HCT116 (cell line): ENCODE results near the gene WDR59. TPM values are rescaled to one million over a fixed set of nuclear protein-coding genes. Genes with fewer than 3 reads are reported as not detected.

Experiments
- ATAC-seq: fragments of 200-7000 bp; cut with Tn5 transposase; 2 replicates; pipeline ENCODE4 v1.9.1; 2020; ENCODE audit warnings: mild to moderate bottlenecking, moderate library complexity
- Bru-seq: library from RNA; stranded (reverse); fragments of 400-500 nt; gene quantifications from one replicate; lab custom pipeline; 2021; lab: Mats Ljungman, UMichigan
- BruChase-seq, 2 experiments: library from RNA; stranded (reverse); fragments of 400-500 nt; gene quantifications; one replicate each; lab custom pipeline; 2021; lab: Mats Ljungman, UMichigan
- BruUV-seq: library from RNA; stranded (reverse); fragments of 400-500 nt; replicated peaks from 2 replicates; lab custom pipeline; 2021; lab: Mats Ljungman, UMichigan
- CTCF ChIA-PET: fragments of 300-600 bp; sonication (Branson Sonifier 250); formaldehyde crosslinking; loops from one replicate; lab custom pipeline; 2021; ENCODE audit warnings: antibody characterized with exemption; lab: Charles Lee
- POLR2A ChIA-PET: fragments of 300-600, 350-600 bp; sonication (Branson Sonifier 250); formaldehyde crosslinking; loops from one replicate; lab custom pipeline; 2021; ENCODE audit warnings: antibody characterized with exemption; lab: Charles Lee
- RAD21 ChIA-PET, 2 experiments: fragments of 300-600 bp; sonication (Branson Sonifier 250); formaldehyde crosslinking; loops; one replicate each; lab custom pipeline; 2023; ENCODE audit warnings: low total read pairs in 2 of 2; ENCODE audit not compliant: uncharacterized antibody in 2 of 2, unreplicated experiment in 2 of 2, low non-redundant PET in 1 of 2; lab: Charles Lee
- DNase-seq: peaks from one replicate; pipeline ENCODE4 v3.0.0-alpha.2; 2010; ENCODE audit warnings: low read depth, low spot score
- H2AFZ ChIP-seq: fragments of 200-600 bp; shearing (Covaris generic), sonication (generic); 2 replicates; pipeline ENCODE4 v1.6.1; 2017; ENCODE audit warnings: low read depth, mixed run types, mixed read lengths, antibody characterized with exemption, low read length; ENCODE audit not compliant: poor library complexity, severe bottlenecking
- H3K27ac ChIP-seq: 2 replicates; pipeline ENCODE4 v1.5.1; 2012; ENCODE audit warnings: low read depth, low read length
- H3K27me3 ChIP-seq: fragments of 200-600 bp; sonication (generic); 2 replicates; pipeline ENCODE4 v1.6.1; 2016; ENCODE audit warnings: mixed run types, low read length, mixed read lengths; ENCODE audit not compliant: insufficient read depth
- H3K36me3 ChIP-seq, 2 experiments: fragments of 200-500 bp in 1 of 2; fragments of 200-600 bp in 1 of 2; sonication (Bioruptor generic) in 1 of 2; sonication (generic) in 1 of 2; 2 replicates each; pipeline versions ENCODE4 v1.5.1 to v1.6.1; 2014 to 2016; ENCODE audit warnings: low read length in 2 of 2, inconsistent platforms in 1 of 2, mixed read lengths in 1 of 2, mixed run types in 1 of 2; ENCODE audit not compliant: insufficient read depth in 2 of 2, control insufficient read depth in 1 of 2
- H3K4me1 ChIP-seq, 2 experiments: fragments of 200-600 bp in 1 of 2; sonication (generic) in 1 of 2; 2 replicates each; pipeline versions ENCODE4 v1.5.1 to v1.6.1; 2012 to 2017; ENCODE audit warnings: low read length in 2 of 2, inconsistent platforms in 1 of 2, mild to moderate bottlenecking in 1 of 2, mixed read lengths in 1 of 2, mixed run types in 1 of 2, moderate library complexity in 1 of 2; ENCODE audit not compliant: insufficient read depth in 2 of 2, control insufficient read depth in 1 of 2
- H3K4me2 ChIP-seq: fragments of 200-600 bp; sonication (generic); 2 replicates; pipeline ENCODE4 v1.6.1; 2017; ENCODE audit warnings: mixed run types, low read length, mixed read lengths
- H3K4me3 ChIP-seq, 2 experiments: fragments of 200-600 bp in 1 of 2; sonication (generic) in 1 of 2; replicated peaks in 1 of 2; 2 replicates each; pipeline ENCODE4 v1.5.1; 2011 to 2016; ENCODE audit warnings: low read length in 2 of 2, control low read depth in 1 of 2, low read depth in 1 of 2, mild to moderate bottlenecking in 1 of 2, mixed read lengths in 1 of 2, mixed run types in 1 of 2
- H3K79me2 ChIP-seq: fragments of 200-600 bp; sonication (generic); 2 replicates; pipeline ENCODE4 v1.6.1; 2017; ENCODE audit warnings: mild to moderate bottlenecking, mixed run types, low read length, moderate library complexity, mixed read lengths; ENCODE audit not compliant: insufficient read depth
- H3K9ac ChIP-seq: fragments of 200-600 bp; sonication (generic); 2 replicates; pipeline ENCODE4 v1.6.1; 2016; ENCODE audit warnings: low read length, mixed read lengths
- H3K9me2 ChIP-seq: fragments of 200-600 bp; sonication (generic), shearing (Covaris generic); 2 replicates; pipeline ENCODE4 v1.6.1; 2017; ENCODE audit warnings: mixed run types, mild to moderate bottlenecking, moderate library complexity; ENCODE audit not compliant: insufficient read depth
- H3K9me3 ChIP-seq, 2 experiments: fragments of 200-500 bp in 1 of 2; fragments of 200-600 bp in 1 of 2; sonication (Bioruptor generic) in 1 of 2; sonication (generic) in 1 of 2; 2 replicates each; pipeline ENCODE4 v1.6.1; 2014 to 2017; ENCODE audit warnings: low read length in 2 of 2, mixed read lengths in 2 of 2, inconsistent platforms in 1 of 2, low read depth in 1 of 2, mild to moderate bottlenecking in 1 of 2, mixed run types in 1 of 2, moderate library complexity in 1 of 2; ENCODE audit not compliant: control insufficient read depth in 1 of 2, insufficient read depth in 1 of 2
- H4K20me1 ChIP-seq: fragments of 200-600 bp; sonication (generic), shearing (Covaris generic); 2 replicates; pipeline ENCODE4 v1.6.1; 2017; ENCODE audit warnings: mixed run types, mild to moderate bottlenecking, moderate library complexity; ENCODE audit not compliant: insufficient read depth
- CBX3 ChIP-seq: IDR thresholded peaks from 2 replicates; pipeline ENCODE4 v1.6.1; 2012; ENCODE audit warnings: low read depth
- EGR1 ChIP-seq: IDR thresholded peaks from 2 replicates; pipeline ENCODE4 v1.6.1; 2012; ENCODE audit warnings: low read depth
- ELF1 ChIP-seq: IDR thresholded peaks from 2 replicates; pipeline ENCODE4 v1.6.1; 2012; ENCODE audit warnings: low read depth, borderline replicate concordance
- POLR2A ChIP-seq: IDR thresholded peaks from 2 replicates; pipeline ENCODE4 v1.7.0; 2011; ENCODE audit warnings: borderline replicate concordance; ENCODE audit not compliant: insufficient read depth, insufficient read length; ENCODE audit errors: extremely low read depth
- POLR2AphosphoS5 ChIP-seq: IDR thresholded peaks from 2 replicates; pipeline ENCODE4 v1.6.1; 2011; ENCODE audit warnings: mild to moderate bottlenecking, low read depth, low read length, moderate library complexity
- SP1 ChIP-seq: IDR thresholded peaks from 2 replicates; pipeline ENCODE4 v1.6.1; 2012; ENCODE audit warnings: low read depth
- intact Hi-C: fragments of 100-400 bp; cut with micrococcal nuclease; formaldehyde crosslinking; loops from 2 replicates; pipeline ENCODE4 v1.10.0; 2022
- long read RNA-seq: library from polyadenylated mRNA; unstranded; transcript quantifications from one replicate; pipeline ENCODE4 v2.0.0, GENCODE V29; 2021; ENCODE audit not compliant: unreplicated experiment
- polyA plus RNA-seq: library from polyadenylated mRNA; unstranded; fragments of >200 nt; gene quantifications from 2 replicates; pipeline ENCODE4 v1.2.1, GENCODE V29; 2012; ENCODE audit warnings: missing spikeins
- total RNA-seq: library from RNA; stranded (reverse); gene quantifications from one replicate; pipeline ENCODE4 v1.2.1, GENCODE V29; 2021; ENCODE audit not compliant: unreplicated experiment
- TF ChIP-seq, protein P1 (sequence below): IDR thresholded peaks from 2 replicates; pipeline ENCODE4 v1.6.1; 2012

Gene WDR59, protein sequence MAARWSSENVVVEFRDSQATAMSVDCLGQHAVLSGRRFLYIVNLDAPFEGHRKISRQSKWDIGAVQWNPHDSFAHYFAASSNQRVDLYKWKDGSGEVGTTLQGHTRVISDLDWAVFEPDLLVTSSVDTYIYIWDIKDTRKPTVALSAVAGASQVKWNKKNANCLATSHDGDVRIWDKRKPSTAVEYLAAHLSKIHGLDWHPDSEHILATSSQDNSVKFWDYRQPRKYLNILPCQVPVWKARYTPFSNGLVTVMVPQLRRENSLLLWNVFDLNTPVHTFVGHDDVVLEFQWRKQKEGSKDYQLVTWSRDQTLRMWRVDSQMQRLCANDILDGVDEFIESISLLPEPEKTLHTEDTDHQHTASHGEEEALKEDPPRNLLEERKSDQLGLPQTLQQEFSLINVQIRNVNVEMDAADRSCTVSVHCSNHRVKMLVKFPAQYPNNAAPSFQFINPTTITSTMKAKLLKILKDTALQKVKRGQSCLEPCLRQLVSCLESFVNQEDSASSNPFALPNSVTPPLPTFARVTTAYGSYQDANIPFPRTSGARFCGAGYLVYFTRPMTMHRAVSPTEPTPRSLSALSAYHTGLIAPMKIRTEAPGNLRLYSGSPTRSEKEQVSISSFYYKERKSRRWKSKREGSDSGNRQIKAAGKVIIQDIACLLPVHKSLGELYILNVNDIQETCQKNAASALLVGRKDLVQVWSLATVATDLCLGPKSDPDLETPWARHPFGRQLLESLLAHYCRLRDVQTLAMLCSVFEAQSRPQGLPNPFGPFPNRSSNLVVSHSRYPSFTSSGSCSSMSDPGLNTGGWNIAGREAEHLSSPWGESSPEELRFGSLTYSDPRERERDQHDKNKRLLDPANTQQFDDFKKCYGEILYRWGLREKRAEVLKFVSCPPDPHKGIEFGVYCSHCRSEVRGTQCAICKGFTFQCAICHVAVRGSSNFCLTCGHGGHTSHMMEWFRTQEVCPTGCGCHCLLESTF
- total RNA-seq (96.9 TPM), Bru-seq, nascent RNA (percentile 79 among the genes with signal in this experiment), BruChase-seq, experiment 1, labeled RNA remaining after a 6-hour chase (percentile 80 among the genes with signal in this experiment), BruChase-seq, experiment 2, labeled RNA remaining after a 2-hour chase (percentile 83 among the genes with signal in this experiment)
- 44.8 and 44.9 TPM in 2 replicates for polyA plus RNA-seq
- long read RNA-seq, full-length matches to known transcripts, result 11 of 56 reads
- long read RNA-seq, partial matches to known transcripts, result 20 of 56 reads
- long read RNA-seq, other reads (novel, unspliced or antisense), result 25 of 56 reads

DNA sequence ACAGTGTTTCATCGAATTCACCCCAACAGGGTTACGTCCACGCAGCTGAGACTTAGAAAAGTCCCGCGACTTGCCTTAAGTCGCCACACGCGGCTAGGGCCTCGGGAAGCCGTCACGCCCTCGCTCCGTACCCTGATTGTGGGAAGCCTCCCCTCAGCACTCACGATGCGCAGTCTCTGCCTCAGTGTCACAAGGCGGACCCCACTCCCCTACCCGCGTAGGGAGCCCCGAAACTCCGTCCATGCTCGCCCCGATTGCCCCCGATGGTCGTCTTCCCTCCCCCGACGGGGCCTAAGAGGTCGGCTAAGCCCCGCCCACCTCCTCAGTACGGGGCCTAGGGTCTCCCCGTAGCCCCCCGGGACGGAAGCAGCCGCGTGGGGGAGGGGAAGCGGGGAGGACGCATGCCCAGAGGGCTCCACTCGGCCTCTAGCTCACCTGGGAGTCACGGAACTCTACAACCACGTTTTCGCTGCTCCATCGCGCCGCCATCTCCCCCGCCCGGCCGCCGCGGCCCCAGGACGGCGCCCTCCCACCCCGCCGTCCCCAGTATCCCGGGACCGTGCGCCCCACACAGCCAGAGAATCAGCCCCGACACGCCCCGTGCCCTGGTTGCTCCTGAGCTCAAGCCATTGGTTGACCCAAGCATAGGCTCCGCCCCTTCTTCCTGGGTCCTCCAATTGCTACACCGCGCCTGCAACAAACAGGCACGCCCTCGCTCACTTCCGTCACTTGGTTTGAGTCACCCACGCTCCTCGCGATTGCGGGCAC, at the start of gene WDR59:
Gene WDR59 (minus strand): TSS at position 595 of the 768 bp plus-strand sequence. CDS start 106 bp downstream, at position 489.
- CTCF ChIA-PET, result interaction anchor here (0.6 to 4.6 kb wide), 5 partner anchors 13 to 126 kb away, joined by 3 to 41 read pairs (median 6); partner anchors contain the start of gene ZNRF1

More for the DNA sequence above, at the start of gene WDR59:
- Histone ChIP-seq H3K4me3 (peak within 1 kb of the TSS; percentile 99 to 100), H3K9me2 (no peaks in the 10 kb centered on the region), H3K4me1 (peaks cover 5 to 22% of the 10 kb centered on the region in 2 experiments), H3K9me3 (no peaks in the 10 kb centered on the region), H3K9ac (peak within 1 kb of the TSS; percentile 100), H3K36me3 (0 out of 4 replicates have a peak, but pooled peaks cover 0 to 2% of the 10 kb centered on the region in 2 experiments), H3K27me3 (no peaks in the 10 kb centered on the region), H3K79me2 (peaks cover 38% of the 10 kb centered on the region), H3K27ac (peak within 1 kb of the TSS; percentile 74), H3K4me2 (peak within 1 kb of the TSS; percentile 98), H2AFZ (peak within 1 kb of the TSS; percentile 98), H4K20me1 (no peaks in the 10 kb centered on the region)
- no peak for DNase-seq
- intact Hi-C loops, result no loop called here
- ChIA-PET POLR2A (interaction anchor here (0.6 to 2.8 kb wide), 9 partner anchors 12 to 132 kb away, joined by 3 to 17 read pairs (median 5); partner anchors contain the start of genes LDHD and ZNRF1), RAD21 (interaction anchor here (0.5 to 1.7 kb wide), 4 partner anchors 24 to 126 kb away, joined by 5 to 8 read pairs (median 6); no protein-coding TSS in a partner anchor)
- ATAC-seq, result peak; percentile 95
- TSS peak; percentile 78 for BruUV-seq
- TF ChIP-seq POLR2AphosphoS5 (peak; percentile 75), SP1 (peak; percentile 86), POLR2A (no peak), CBX3 (no peak), ELF1 (peak; percentile 67; the same call in 1 of the 2 replicates), EGR1 (no peak)
- TF ChIP-seq, protein P1, sequence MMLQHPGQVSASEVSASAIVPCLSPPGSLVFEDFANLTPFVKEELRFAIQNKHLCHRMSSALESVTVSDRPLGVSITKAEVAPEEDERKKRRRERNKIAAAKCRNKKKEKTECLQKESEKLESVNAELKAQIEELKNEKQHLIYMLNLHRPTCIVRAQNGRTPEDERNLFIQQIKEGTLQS, result no peak
